K562 (cell line): ENCODE results near the gene SERGEF.

Source experiments
- BHLHE40 ChIP-seq: IDR thresholded peaks from 2 replicates; pipeline ENCODE4 v1.6.1; 2011; ENCODE audit warnings: low read length, improper control_type of control experiment
- BRF1 ChIP-seq: IDR thresholded peaks from 3 replicates; pipeline ENCODE4 v1.6.1; 2011; ENCODE audit warnings: borderline replicate concordance, mild to moderate bottlenecking; ENCODE audit not compliant: insufficient read length; ENCODE audit errors: extremely low read depth
- JUNB ChIP-seq: fragments of 450-650 bp; formaldehyde crosslinking; conservative IDR thresholded peaks from 2 replicates; pipeline ENCODE4 v1.4.0; 2020; ENCODE audit warnings: mild to moderate bottlenecking
- MEIS2 ChIP-seq: fragments of 450-650 bp; IDR thresholded peaks from 2 replicates; pipeline ENCODE4 v1.6.1; 2014; ENCODE audit warnings: mild to moderate bottlenecking; ENCODE audit not compliant: partially characterized antibody
- MYBL2 ChIP-seq, 2 experiments: fragments of 450-650 bp in 1 of 2; sonication (generic) in 1 of 2; formaldehyde crosslinking in 1 of 2; IDR thresholded peaks; 2 replicates each; pipeline versions ENCODE4 v1.6.1 to v1.8.1; 2017 to 2022; ENCODE audit warnings: borderline replicate concordance in 1 of 2, inconsistent platforms in 1 of 2, low read depth in 1 of 2, mild to moderate bottlenecking in 1 of 2, missing genetic modification reagents in 1 of 2, moderate library complexity in 1 of 2
- POLR2A ChIP-seq: fragments of 450-650 bp; conservative IDR thresholded peaks from 2 replicates; pipeline ENCODE4 v1.6.1; 2016
- POLR2AphosphoS5 ChIP-seq: IDR thresholded peaks from 2 replicates; pipeline ENCODE4 v1.6.1; 2011; ENCODE audit warnings: mild to moderate bottlenecking, low read depth, low read length, moderate library complexity; ENCODE audit not compliant: control insufficient read depth, insufficient read depth
- RBBP5 ChIP-seq: fragments of 200-600 bp; sonication (generic); IDR thresholded peaks from 2 replicates; pipeline ENCODE4 v1.6.1; 2012; ENCODE audit warnings: borderline replicate concordance, mild to moderate bottlenecking, low read length, control low read depth, inconsistent platforms; ENCODE audit not compliant: insufficient read depth, poor library complexity, severe bottlenecking
- SIX5 ChIP-seq, 2 experiments: IDR thresholded peaks; 2 replicates each; pipeline ENCODE4 v1.6.1; 2011; ENCODE audit warnings: low read length in 2 of 2, borderline replicate concordance in 1 of 2, low read depth in 1 of 2, mild to moderate bottlenecking in 1 of 2, moderate library complexity in 1 of 2; ENCODE audit not compliant: insufficient read depth in 1 of 2
- SMARCB1 ChIP-seq: IDR thresholded peaks from 2 replicates; pipeline ENCODE4 v1.6.1; 2011; ENCODE audit warnings: improper control_type of control experiment, low read depth; ENCODE audit not compliant: insufficient read length
- ZC3H8 ChIP-seq: fragments of 450-650 bp; IDR thresholded peaks from 2 replicates; pipeline ENCODE4 v1.6.1; 2017
- ZNF311 ChIP-seq: fragments of 250-450 bp; sonication (Bioruptor Pico); IDR thresholded peaks from 2 replicates; pipeline ENCODE4 v1.4.0; 2020; ENCODE audit warnings: mild to moderate bottlenecking, moderate library complexity

DNA sequence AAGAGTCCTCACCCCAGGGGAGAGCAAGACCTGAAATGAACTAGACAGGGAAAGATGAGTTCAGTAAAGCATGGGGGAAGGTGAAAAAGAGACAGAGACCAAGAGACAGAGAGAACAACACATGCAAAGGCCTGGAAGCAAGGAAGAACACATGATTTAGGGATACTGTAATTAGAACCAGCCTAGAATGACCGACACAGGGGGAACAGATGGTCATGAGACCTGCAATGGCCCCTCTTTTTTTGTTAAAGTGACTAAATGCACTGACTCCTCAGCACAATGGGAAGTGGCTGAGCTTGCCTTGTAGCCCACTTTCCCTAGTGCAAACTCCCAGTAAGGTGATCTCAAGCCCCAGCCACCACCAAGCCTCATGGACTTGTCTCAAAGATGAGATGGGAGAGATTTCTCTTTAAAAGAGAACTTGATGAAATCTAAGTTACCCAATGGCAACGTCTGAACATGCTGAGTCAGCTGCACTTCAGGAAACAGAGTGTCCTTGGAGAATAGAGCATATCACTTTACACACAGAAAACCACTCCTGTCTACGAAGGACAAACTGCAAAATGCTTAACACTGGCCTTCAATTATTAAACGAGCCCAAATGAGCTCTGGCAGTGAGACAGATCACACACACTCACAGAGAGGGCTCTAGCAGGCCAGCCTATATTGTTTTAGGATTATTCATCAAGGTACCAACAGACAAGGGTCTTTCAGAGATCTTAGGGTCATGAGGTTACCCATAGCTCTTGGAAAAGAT is 91.0 kb downstream of the SERGEF start:
- TF ChIP-seq MEIS2 (no peak), MYBL2 (IDR thresholded peaks at IDR 0.05; ENCODE audit: low read depth) (no peak), MYBL2 (CRISPR knock-in tag; IDR thresholded peaks at IDR 0.05; ENCODE audit: borderline replicate concordance) (no peak), ZNF311 (CRISPR knock-in tag) (no peak), BRF1 (no peak), SMARCB1 (no peak), JUNB (CRISPR knock-in tag) (no peak), ZC3H8 (no peak), BHLHE40 (no peak), POLR2A (no peak), RBBP5 (no peak), SIX5 (IDR thresholded peaks at IDR 0.05; ENCODE audit: borderline replicate concordance in 1 of 2, insufficient read depth in 1 of 2, low read depth in 1 of 2, low read length in 2 of 2) (no peak), POLR2AphosphoS5 (no peak)
